ENCODE measurements around the gene RPL39L.
A peak's percentile ranks its signal among the peaks of the same experiment; 100 is the strongest.
"Not testable (repeated sequence)": the region's sequence is repeated elsewhere in the genome, so short reads cannot be mapped to it uniquely, and the experiment has no call there.

RPL39L gene

GRCh38 chr3:187139126-187139894, at the start of gene RPL39L:
TSS of gene RPL39L (minus strand) at chr3:187139496. CDS start at chr3:187121300, 18,196 bp downstream.
- DNase-seq: peak; percentile 38

- DNase-seq: no peak
Measured at GRCh38 chr3:187188931-187189330, 49.6 kb upstream of the RPL39L start.

- DNase-seq: no peak
Measured at GRCh38 chr3:187186801-187187421, 47.6 kb upstream of the RPL39L start.

- DNase-seq: no peak
Measured at GRCh38 chr3:187186375-187186774, 47.1 kb upstream of the RPL39L start.

GRCh38 chr3:187185759-187186158, 46.5 kb upstream of the RPL39L start:
- no peak for DNase-seq

- no peak for DNase-seq
Measured at GRCh38 chr3:187183903-187184302, 44.6 kb upstream of the RPL39L start.

- DNase-seq: peak; percentile 39
Measured at GRCh38 chr3:187183210-187183862, 44.0 kb upstream of the RPL39L start.

GRCh38 chr3:187181454-187182170, 42.3 kb upstream of the RPL39L start:
- no peak for DNase-seq

- no peak for DNase-seq
Measured at GRCh38 chr3:187172929-187173328, 33.6 kb upstream of the RPL39L start.

- not testable (repeated sequence) for DNase-seq
Measured at GRCh38 chr3:187170911-187171310, 31.6 kb upstream of the RPL39L start.

- no peak for DNase-seq
Measured at GRCh38 chr3:187169231-187169960, 30.1 kb upstream of the RPL39L start.

GRCh38 chr3:187167777-187168176, 28.5 kb upstream of the RPL39L start:
- no peak for DNase-seq

GRCh38 chr3:187166750-187167149, 27.5 kb upstream of the RPL39L start:
- no peak for DNase-seq

- DNase-seq: peak; percentile 53
Measured at GRCh38 chr3:187165144-187165543, 25.8 kb upstream of the RPL39L start.

- DNase-seq: no peak
Measured at GRCh38 chr3:187162265-187162953, 23.1 kb upstream of the RPL39L start.

GRCh38 chr3:187161556-187161955, 22.3 kb upstream of the RPL39L start:
- no peak for DNase-seq

- no peak for DNase-seq
Measured at GRCh38 chr3:187150599-187150998, 11.3 kb upstream of the RPL39L start.

- no peak for DNase-seq
Measured at GRCh38 chr3:187150186-187150585, 10.9 kb upstream of the RPL39L start.

GRCh38 chr3:187146389-187146788, 7.1 kb upstream of the RPL39L start:
- no peak for DNase-seq

- no peak for DNase-seq
Measured at GRCh38 chr3:187145149-187145895, 6.0 kb upstream of the RPL39L start.

- DNase-seq: no peak
Measured at GRCh38 chr3:187139895-187140253, 578 bp upstream of the RPL39L start.

Measured in DMS 273 treated with DMSO at 0.1 percent for 48 hours (cell line).